Gastroesophageal sphincter (tissue), 3 donors: ENCODE data around the gene C10orf120.

Source experiments
- CTCF ChIP-seq, 4 experiments: fragments of 200-600 bp in 2 of 4; fragments of 450-650 bp in 2 of 4; sonication (generic) in 1 of 4; IDR thresholded peaks; one replicate each; pipeline ENCODE4 v1.5.1; 2017 to 2019; ENCODE audit warnings: antibody characterized with exemption in 4 of 4, mild to moderate bottlenecking in 2 of 4, moderate library complexity in 2 of 4
- EP300 ChIP-seq: sonication (generic); formaldehyde crosslinking; IDR thresholded peaks from one replicate; pipeline ENCODE4 v1.6.1; 2017; ENCODE audit warnings: antibody characterized with exemption, mild to moderate bottlenecking
- POLR2AphosphoS5 ChIP-seq: sonication (generic); formaldehyde crosslinking; IDR thresholded peaks from one replicate; pipeline ENCODE4 v1.6.1; 2017; ENCODE audit warnings: antibody characterized with exemption

GRCh38 chr10:122660696-122661095 is 39.0 kb downstream of the C10orf120 start:
- TF ChIP-seq CTCF (IDR thresholded peaks at IDR 0.05) = no peak
- TF ChIP-seq EP300 = no peak
- no peak for TF ChIP-seq POLR2AphosphoS5
